HL-60 (cell line): ENCODE data around the gene HS1BP3.

Experiments used
- CTCF ChIP-seq: IDR thresholded peaks from one replicate; pipeline ENCODE4 v1.5.1; 2011; ENCODE audit warnings: low read length, control low read depth, inconsistent platforms; ENCODE audit not compliant: insufficient read depth
- GABPA ChIP-seq: IDR thresholded peaks from 2 replicates; pipeline ENCODE4 v1.6.1; 2012; ENCODE audit warnings: low read depth
- POLR2AphosphoS5 ChIP-seq: IDR thresholded peaks from 2 replicates; pipeline ENCODE4 v1.6.1; 2012; ENCODE audit warnings: low read depth
- REST ChIP-seq: IDR thresholded peaks from 2 replicates; pipeline ENCODE4 v1.6.1; 2012; ENCODE audit warnings: low read depth; ENCODE audit not compliant: insufficient replicate concordance
- SPI1 ChIP-seq: IDR thresholded peaks from 2 replicates; pipeline ENCODE4 v1.6.1; 2012; ENCODE audit warnings: low read depth, mild to moderate bottlenecking, borderline replicate concordance

- TF ChIP-seq CTCF (no peak), POLR2AphosphoS5 (no peak), GABPA (no peak), REST (no peak), SPI1 (no peak)
Measured at GRCh38 chr2:20667531-20668401, 16.9 kb upstream of the HS1BP3 start.
